HG02943 (cell line): ENCODE results near the gene MUC6.

ENCODE experiments used
- ATAC-seq: cut with Tn5 transposase; IDR thresholded peaks from one replicate; pipeline ENCODE4 v1.9.1; 2021; ENCODE audit warnings: mild to moderate bottlenecking, low read depth, moderate library complexity; ENCODE audit not compliant: unreplicated experiment

The MUC6 gene

DNA sequence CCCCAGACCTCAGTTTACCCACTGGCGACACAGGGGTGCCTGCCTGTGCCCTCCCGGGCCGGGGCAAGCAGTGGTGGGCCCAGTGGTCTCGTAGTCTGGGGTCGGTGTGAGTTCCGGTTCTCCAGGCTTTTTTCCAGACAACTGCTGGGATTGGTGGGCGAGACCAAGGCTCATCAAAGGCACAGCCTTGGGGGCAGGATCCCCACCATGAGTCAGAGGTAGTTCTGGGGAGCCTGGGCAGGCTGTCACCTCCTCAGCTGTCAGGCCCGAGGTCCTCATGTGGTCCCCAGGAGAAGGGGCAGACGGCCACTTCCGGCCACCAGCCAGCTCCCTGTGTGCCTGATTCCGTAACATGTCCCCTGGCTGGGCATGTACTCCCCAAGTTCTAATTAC lies 37.3 kb upstream of the MUC6 start:
- no peak for ATAC-seq

DNA sequence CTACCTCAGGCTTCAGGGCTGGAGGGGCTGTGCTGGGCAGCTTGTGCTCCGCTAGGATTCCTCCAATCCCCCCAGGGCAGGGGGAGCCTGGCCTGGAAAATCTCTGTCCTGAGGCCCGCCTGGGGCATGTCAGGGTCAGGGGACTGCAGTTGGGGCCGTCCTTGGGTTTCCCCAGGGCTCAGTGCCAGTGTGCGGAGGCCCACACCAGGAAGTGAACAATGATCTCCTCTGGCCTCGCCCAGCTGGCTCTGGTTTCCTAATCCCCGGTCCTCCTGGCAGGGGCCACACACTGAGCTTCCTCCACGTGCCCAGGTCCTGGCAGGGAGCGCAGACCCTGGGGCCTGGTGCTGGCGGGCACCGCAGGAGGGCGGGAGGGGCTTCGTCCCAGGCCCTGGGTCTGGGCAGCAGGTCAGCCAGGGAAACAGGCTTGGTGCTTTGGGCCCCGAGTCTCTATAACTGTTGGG lies 36.8 kb upstream of the MUC6 start:
- ATAC-seq: no peak

GRCh38 chr11:1072821-1073231 lies 36.3 kb upstream of the MUC6 start:
- no peak for ATAC-seq

- no peak for ATAC-seq
These were observed 35.8 kb upstream of the MUC6 start for GRCh38 chr11:1072116-1072820.

DNA sequence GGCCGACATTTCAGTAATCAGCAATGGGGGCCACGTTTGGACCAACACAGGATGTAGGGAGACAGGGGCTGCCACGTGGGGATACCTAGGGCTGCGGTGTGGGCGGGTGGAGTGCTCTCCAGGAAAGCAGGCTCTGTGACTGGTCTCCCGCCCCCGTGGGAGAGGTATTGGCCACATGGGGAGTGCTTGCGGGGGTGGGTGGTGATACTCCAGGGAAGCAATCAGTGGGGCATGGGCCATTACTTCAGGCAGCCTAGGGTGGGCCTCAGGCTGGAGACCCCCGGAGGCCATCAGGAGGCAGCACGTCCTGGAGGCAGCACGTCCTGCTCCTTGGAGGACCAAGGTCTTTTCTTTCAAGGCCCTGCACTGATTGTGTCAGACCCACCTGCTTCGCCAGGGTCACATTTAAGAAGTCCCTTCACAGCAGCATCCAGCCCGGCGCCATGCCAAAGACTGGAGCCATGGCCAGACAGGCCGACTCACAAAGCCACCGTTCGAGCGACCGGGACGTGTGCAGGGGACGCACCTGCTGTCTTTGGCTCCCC lies 35.1 kb upstream of the MUC6 start:
- no peak for ATAC-seq

GRCh38 chr11:1070594-1071462 lies 34.3 kb upstream of the MUC6 start:
- no peak for ATAC-seq

DNA sequence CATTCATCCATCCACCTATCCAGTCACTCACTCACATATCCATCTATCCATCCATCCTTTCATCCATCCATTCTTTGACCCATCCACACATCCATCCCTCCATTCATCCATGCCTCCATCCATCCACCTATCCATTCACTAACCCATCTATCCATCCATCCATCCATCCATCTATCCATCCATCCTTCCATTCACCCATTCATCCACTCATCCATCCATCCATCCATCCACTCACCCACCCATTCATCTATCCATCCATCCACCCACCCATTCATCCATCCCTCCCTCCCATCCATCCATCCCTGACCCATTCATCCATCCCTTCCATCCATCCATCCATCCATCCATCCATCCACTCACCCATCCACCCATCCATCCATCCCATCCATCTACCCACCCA lies 33.2 kb upstream of the MUC6 start:
- no peak for ATAC-seq

- no peak for ATAC-seq
These were observed 31.4 kb upstream of the MUC6 start for GRCh38 chr11:1067812-1068496.

- no peak for ATAC-seq
These were observed 27.6 kb upstream of the MUC6 start for GRCh38 chr11:1064167-1064566.

DNA sequence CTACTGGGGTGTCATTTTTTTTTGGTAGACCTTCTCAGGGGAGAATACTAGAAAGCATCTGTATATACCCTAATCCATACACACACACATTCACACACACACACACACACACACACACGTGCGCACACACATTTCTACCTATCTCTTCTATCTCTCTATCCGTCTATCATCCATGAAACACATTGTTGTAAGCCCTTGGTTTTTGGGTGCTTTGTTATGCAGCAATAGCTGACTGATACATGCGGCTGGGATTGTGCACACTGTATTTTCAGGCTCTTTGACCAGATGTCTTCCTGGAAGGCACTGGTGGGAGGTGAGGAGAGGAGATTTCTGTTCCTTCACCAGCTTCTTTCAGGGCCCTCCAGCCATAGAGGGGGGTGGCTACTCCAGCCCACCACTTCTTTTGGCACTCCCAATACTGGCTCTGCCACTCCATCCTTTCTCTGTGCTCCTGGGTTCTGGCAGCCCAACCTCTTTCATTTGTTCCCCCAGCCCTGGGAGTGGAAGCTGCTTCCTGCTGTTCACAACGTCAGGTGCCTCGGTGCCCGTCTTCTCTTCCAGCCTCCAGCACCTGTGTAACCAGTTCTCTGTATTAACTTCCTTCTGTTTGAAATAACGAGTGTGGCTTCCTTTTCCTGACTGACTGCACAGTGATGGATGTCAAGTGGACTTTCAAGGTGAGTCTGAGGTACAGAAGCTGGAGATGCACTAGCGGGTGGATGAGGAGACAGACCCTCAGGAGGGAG lies 25.7 kb upstream of the MUC6 start:
- ATAC-seq: no peak

DNA sequence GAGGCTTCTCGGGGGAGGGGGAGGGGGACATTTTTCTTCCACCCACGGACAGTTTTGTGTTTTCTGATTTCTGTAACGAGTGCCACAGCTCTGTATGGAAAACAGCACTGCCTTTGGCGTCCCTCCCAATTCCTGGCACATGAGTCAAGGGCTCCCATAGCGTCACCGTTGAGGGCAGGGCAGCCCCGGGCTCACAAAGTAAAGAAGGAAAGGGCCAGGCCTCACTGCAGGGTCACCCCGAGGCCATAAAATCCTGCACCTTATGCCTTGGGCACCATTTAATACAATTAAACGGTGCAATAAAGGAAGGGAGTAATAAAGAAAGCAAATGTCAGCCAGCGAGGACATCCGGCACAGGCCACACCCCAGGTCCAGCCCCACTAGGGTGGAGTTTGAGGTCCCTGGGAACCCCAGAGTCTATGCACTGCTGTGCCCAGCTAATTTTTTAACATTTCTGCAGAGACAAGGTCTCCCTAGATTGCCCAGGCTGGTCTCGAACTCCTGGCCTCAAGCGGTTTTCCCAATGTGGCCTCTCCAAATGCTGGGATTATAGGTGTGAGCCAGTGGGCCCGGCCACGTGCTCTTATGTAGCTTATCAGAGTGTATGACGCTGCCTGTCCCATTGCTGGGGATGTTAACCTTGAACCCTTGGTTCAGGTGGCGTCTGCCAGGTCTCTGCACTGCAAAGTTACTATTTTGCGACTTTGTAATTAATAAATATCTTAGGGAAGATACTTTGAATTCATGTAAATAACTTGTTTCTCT lies 24.5 kb upstream of the MUC6 start:
- ATAC-seq: no peak

DNA sequence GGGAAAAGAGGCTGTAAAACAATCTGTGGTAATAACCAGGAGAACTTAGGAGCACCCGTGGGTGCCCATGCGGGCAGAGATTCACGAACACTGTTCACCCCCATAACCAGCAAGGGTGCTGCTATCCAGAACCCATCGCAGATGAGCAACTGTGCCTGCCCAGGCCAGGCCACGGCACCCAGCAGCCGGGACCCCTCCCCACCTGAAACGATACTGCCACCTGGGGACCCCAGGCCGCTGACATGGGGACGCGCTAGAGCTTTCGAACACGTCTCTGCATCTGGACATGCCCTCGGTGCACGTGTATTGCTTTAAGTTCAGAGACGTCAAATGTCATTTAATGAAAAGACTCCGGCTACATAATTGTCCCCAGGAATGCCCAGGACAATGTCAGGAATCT lies 23.9 kb upstream of the MUC6 start:
- no peak for ATAC-seq

- ATAC-seq: no peak
These were observed 23.2 kb upstream of the MUC6 start for GRCh38 chr11:1059759-1060158.

DNA sequence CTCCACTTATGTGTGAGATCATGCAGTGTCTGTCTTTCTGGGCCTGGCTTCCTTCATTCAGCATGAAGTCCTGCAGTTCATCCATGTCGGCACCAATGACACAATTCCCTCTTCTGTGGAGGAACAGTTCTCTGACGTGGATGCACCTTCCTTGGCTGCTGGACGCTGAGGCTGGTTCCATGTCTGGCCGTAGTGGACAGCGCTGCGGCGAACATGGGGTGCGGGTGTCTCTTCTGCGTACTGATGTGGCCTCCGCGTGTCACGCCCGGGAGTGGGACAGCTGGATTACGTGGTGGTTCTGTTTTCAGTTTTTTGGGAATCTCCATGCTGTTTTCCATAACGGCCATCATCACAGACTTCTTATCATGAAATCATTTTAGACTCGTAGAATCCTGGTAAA lies 21.3 kb upstream of the MUC6 start:
- ATAC-seq: no peak

DNA sequence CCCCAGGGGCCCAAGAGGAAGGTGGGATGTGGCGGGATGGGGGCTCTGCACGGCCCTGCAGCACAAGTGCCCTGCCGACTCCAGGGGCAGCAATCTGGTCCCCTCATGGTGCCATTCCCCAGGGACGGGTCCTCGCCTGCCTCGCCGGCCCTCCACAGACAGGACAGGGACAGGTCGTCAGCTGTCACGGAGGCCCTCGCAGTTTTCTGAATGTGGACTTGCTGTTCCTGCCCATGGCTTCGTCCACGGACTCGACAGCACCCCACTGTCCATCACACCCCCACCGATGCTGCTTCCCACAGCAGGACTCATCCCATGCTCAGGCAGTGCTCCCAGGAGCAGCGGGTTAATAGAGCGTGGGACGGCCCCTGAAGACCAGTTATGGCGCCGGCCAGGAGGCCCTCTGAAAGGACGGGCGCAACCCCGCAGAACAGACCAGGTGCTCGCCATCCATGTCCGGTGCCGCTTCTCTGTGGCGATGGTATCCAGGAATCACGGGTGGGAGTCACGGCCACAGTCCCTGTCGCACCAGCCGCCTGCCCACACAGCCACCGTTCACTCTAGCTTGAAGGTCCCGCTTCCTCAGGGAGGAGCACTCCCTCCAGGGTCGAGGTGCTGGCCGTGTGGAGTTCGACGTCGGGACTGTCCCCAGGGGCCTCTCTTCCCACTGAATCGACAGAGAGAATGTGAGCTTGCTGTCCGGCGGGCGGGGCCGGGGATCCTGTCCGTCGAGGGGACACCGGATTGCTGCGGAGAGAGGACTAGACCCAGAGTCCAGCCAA lies 19.7 kb upstream of the MUC6 start:
- ATAC-seq: no peak

DNA sequence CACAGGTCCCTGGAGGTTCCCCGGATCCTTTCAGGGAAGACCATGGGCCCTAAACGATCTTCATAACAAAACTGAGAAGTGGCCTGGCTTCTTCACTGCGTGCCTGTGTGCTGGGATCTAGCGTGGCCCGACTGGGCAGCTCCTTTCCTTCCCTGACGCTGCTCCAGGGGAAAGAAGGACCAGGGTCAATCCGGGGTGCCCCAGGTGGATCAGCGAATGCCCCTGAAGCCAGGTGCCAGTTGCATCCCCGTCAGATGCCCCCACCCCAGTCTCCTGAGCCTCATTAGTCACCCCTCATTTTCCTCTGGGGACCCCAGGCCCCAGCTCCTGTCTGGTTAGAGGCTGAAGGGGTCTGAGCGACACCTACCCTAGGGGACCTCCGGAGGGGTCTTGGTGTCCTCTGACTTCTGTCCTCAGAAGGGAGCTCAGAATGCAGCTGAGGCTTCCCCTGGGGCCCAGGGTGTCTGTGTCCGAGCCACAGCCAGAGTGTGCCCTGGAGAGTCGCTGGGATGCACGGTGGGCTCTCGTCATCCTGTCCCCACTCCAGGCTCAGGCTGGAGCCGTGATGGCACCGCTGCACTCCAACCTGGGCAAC lies 18.7 kb upstream of the MUC6 start:
- no peak for ATAC-seq

DNA sequence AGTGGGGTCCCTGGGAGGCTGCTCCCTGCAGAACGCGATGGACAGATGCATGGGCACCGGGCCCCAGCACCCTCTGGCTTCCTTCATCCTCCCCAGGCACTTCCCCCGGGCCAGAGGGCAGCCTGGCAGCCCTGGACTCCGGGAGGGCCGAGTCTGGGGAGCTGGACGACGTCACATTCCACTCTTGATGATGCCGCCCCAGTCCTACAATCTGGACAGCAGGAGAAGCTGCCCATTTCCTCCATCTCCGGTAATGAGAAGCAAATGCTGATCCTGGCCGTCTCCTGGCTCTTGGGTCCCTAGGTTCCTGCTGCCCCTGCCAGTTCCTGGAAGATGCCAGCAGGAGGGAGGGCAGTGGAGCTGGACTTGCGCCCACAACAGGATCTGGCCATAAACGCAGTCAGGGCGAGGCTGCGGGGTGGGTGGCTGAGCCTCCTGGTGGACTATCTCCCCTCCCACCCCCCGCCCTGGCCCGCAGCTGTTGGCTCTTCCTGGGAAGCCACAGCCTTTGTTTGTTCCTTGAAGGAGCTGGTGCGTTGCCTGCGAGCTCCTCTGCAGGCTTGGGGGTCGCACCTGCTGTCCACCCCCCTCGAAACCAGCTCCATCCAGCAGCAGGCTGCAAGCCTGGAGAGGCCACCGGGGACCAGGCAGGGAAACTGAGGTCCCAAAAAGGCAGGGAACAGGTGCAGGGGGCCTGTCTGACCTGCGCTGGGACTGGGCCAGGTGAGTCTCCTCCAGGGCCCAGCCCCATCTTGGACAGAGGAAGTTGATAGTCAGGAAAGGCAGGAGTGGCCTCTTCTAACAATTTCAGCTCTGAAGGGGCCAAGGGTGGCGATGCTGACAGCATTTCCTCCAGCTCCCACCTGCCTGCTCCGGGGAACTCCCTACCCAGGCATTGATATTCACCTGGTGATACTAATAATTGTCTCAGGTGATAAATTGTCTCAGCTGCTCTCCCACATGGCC lies 17.9 kb upstream of the MUC6 start:
- ATAC-seq: no peak
